Uterus (tissue), 4 donors: ENCODE results near the gene PCDH10. TPM values are rescaled to one million over a fixed set of nuclear protein-coding genes. Genes with fewer than 3 reads are reported as not detected.

ENCODE experiments used
- DNase-seq, 2 donors: peaks; one replicate each; pipeline ENCODE4 v3.0.0-alpha.2; 2019 to 2020
- H3K27ac ChIP-seq, 2 donors: fragments of 200-600 bp; sonication (generic); 1 replicate in 1 of 2; 2 replicates in 1 of 2; pipeline ENCODE4 v1.5.1; 2016 to 2018
- H3K27me3 ChIP-seq, 2 donors: fragments of 200-600 bp; sonication (generic); one replicate each; pipeline ENCODE4 v1.5.1; 2018 to 2019; ENCODE audit warnings: control low read depth in 1 of 2
- H3K36me3 ChIP-seq, 2 donors: fragments of 200-600 bp; sonication (generic); one replicate each; pipeline ENCODE4 v1.5.1; 2019; ENCODE audit warnings: control low read depth in 1 of 2
- H3K4me1 ChIP-seq, 2 donors: fragments of 200-600 bp; sonication (generic); one replicate each; pipeline ENCODE4 v1.5.1; 2018 to 2019; ENCODE audit warnings: control low read depth in 1 of 2
- H3K4me3 ChIP-seq, 2 donors: fragments of 200-600 bp; sonication (generic); 1 replicate in 1 of 2; 2 replicates in 1 of 2; pipeline ENCODE4 v1.5.1; 2018 to 2019; ENCODE audit warnings: mild to moderate bottlenecking in 1 of 2
- H3K9me3 ChIP-seq, 2 donors: fragments of 200-600 bp; sonication (generic); one replicate each; pipeline ENCODE4 v1.5.1; 2019; ENCODE audit warnings: control low read depth in 1 of 2
- POLR2A ChIP-seq, 2 donors: fragments of 450-650 bp; IDR thresholded peaks; one replicate each; pipeline ENCODE4 v1.6.1; 2016; ENCODE audit warnings: antibody characterized with exemption in 2 of 2, mild to moderate bottlenecking in 1 of 2, moderate library complexity in 1 of 2
- intact Hi-C: fragments of 100-400 bp; cut with DNase I; formaldehyde crosslinking; loops from one replicate; pipeline ENCODE4 v1.15.1; 2023; ENCODE audit warnings: low total_unique reads
- total RNA-seq, 4 donors: library from RNA; depleted of rRNA in 3 of 4; stranded (reverse); fragments of >200 nt in 3 of 4; gene quantifications; one replicate each; pipeline versions ENCODE4 v1.1.0 to v1.2.4, GENCODE V29; 2014 to 2023
- TF ChIP-seq, protein P1 (sequence below), 4 experiments: fragments of 200-600 bp in 2 of 4; fragments of 450-650 bp in 2 of 4; sonication (generic) in 2 of 4; IDR thresholded peaks; one replicate each; pipeline ENCODE4 v1.5.1; 2016 to 2019; ENCODE audit warnings: antibody characterized with exemption in 4 of 4, mild to moderate bottlenecking in 2 of 4, moderate library complexity in 1 of 4
- donor health status: DM: yes; HTN: yes; CAD: no.

Gene PCDH10
- total RNA-seq, 4 donors from 2014 or later = 0.29 to 19.6 (median 3.1) TPM; not detected in 1

DNA sequence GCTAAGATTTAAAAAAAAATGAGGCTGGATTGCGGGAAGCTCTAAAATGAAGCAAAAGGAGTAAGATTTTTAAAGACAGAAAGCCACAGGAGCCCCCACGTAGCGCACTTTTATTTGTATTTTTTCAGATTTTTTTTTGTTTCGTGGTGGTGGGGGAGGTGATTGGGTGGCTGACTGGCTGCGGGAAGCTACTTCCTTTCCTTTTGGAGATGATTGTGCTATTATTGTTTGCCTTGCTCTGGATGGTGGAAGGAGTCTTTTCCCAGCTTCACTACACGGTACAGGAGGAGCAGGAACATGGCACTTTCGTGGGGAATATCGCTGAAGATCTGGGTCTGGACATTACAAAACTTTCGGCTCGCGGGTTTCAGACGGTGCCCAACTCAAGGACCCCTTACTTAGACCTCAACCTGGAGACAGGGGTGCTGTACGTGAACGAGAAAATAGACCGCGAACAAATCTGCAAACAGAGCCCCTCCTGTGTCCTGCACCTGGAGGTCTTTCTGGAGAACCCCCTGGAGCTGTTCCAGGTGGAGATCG is 908 bp downstream of the PCDH10 start:
- intact Hi-C loops = no loop called here
- Histone ChIP-seq H3K27me3 (peaks cover 0 to 24% of the 10 kb centered on the region in 2 donors), H3K36me3 (no peaks in the 10 kb centered on the region), H3K27ac (no peak overlapping the region), H3K9me3 (no peaks in the 10 kb centered on the region), H3K4me1 (peaks cover 0 to 19% of the 10 kb centered on the region in 2 donors), H3K4me3 (peak overlapping the region; percentile 32 to 43)
- no peak for DNase-seq
- no peak for TF ChIP-seq POLR2A (IDR thresholded peaks at IDR 0.05)
- TF ChIP-seq, protein P1, sequence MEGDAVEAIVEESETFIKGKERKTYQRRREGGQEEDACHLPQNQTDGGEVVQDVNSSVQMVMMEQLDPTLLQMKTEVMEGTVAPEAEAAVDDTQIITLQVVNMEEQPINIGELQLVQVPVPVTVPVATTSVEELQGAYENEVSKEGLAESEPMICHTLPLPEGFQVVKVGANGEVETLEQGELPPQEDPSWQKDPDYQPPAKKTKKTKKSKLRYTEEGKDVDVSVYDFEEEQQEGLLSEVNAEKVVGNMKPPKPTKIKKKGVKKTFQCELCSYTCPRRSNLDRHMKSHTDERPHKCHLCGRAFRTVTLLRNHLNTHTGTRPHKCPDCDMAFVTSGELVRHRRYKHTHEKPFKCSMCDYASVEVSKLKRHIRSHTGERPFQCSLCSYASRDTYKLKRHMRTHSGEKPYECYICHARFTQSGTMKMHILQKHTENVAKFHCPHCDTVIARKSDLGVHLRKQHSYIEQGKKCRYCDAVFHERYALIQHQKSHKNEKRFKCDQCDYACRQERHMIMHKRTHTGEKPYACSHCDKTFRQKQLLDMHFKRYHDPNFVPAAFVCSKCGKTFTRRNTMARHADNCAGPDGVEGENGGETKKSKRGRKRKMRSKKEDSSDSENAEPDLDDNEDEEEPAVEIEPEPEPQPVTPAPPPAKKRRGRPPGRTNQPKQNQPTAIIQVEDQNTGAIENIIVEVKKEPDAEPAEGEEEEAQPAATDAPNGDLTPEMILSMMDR (IDR thresholded peaks at IDR 0.05) = no peak

DNA sequence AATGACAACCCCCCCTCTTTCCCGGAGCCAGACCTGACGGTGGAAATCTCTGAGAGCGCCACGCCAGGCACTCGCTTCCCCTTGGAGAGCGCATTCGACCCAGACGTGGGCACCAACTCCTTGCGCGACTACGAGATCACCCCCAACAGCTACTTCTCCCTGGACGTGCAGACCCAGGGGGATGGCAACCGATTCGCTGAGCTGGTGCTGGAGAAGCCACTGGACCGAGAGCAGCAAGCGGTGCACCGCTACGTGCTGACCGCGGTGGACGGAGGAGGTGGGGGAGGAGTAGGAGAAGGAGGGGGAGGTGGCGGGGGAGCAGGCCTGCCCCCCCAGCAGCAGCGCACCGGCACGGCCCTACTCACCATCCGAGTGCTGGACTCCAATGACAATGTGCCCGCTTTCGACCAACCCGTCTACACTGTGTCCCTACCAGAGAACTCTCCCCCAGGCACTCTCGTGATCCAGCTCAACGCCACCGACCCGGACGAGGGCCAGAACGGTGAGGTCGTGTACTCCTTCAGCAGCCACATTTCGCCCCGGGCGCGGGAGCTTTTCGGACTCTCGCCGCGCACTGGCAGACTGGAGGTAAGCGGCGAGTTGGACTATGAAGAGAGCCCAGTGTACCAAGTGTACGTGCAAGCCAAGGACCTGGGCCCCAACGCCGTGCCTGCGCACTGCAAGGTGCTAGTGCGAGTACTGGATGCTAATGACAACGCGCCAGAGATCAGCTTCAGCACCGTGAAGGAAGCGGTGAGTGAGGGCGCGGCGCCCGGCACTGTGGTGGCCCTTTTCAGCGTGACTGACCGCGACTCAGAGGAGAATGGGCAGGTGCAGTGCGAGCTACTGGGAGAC is 1.6 kb downstream of the PCDH10 start:
- no peak for TF ChIP-seq POLR2A (IDR thresholded peaks at IDR 0.05)
- TF ChIP-seq, protein P1 (IDR thresholded peaks at IDR 0.05) = no peak
- no peaks in the 10 kb centered on the region for H3K9me3 ChIP-seq
- no peak overlapping the region for H3K27ac ChIP-seq
- intact Hi-C loops = no loop called here
- H3K36me3 ChIP-seq = no peaks in the 10 kb centered on the region
- H3K4me1 ChIP-seq = peaks cover 0 to 19% of the 10 kb centered on the region in 2 donors
- peak overlapping the region; percentile 7 to 43 for H3K4me3 ChIP-seq
- peaks cover 0 to 23% of the 10 kb centered on the region in 2 donors for H3K27me3 ChIP-seq
- DNase-seq = peak in 1 of 2 donors; percentile 19

DNA sequence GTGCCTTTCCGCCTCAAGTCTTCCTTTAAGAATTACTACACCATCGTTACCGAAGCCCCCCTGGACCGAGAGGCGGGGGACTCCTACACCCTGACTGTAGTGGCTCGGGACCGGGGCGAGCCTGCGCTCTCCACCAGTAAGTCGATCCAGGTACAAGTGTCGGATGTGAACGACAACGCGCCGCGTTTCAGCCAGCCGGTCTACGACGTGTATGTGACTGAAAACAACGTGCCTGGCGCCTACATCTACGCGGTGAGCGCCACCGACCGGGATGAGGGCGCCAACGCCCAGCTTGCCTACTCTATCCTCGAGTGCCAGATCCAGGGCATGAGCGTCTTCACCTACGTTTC is 2.2 kb downstream of the PCDH10 start:
- TF ChIP-seq, protein P1 (IDR thresholded peaks at IDR 0.05) = no peak
- no peak for TF ChIP-seq POLR2A (IDR thresholded peaks at IDR 0.05)
- DNase-seq = no peak
- Histone ChIP-seq H3K9me3 (no peaks in the 10 kb centered on the region), H3K4me3 (peak overlapping the region in 1 of 2 donors; percentile 43), H3K27ac (no peak overlapping the region), H3K4me1 (peaks cover 0 to 19% of the 10 kb centered on the region in 2 donors), H3K36me3 (no peaks in the 10 kb centered on the region), H3K27me3 (peaks cover 0 to 23% of the 10 kb centered on the region in 2 donors)
- intact Hi-C loops = no loop called here

DNA sequence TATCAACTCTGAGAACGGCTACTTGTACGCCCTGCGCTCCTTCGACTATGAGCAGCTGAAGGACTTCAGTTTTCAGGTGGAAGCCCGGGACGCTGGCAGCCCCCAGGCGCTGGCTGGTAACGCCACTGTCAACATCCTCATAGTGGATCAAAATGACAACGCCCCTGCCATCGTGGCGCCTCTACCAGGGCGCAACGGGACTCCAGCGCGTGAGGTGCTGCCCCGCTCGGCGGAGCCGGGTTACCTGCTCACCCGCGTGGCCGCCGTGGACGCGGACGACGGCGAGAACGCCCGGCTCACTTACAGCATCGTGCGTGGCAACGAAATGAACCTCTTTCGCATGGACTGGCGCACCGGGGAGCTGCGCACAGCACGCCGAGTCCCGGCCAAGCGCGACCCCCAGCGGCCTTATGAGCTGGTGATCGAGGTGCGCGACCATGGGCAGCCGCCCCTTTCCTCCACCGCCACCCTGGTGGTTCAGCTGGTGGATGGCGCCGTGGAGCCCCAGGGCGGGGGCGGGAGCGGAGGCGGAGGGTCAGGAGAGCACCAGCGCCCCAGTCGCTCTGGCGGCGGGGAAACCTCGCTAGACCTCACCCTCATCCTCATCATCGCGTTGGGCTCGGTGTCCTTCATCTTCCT is 2.7 kb downstream of the PCDH10 start:
- H3K4me3 ChIP-seq = peak overlapping the region; percentile 16 to 43
- H3K4me1 ChIP-seq = peaks cover 0 to 19% of the 10 kb centered on the region in 2 donors
- peaks cover 0 to 27% of the 10 kb centered on the region in 2 donors for H3K27me3 ChIP-seq
- TF ChIP-seq, protein P1 (IDR thresholded peaks at IDR 0.05) = no peak
- no peak for TF ChIP-seq POLR2A (IDR thresholded peaks at IDR 0.05)
- no peak overlapping the region for H3K27ac ChIP-seq
- no peaks in the 10 kb centered on the region for H3K36me3 ChIP-seq
- no peak for DNase-seq
- intact Hi-C loops = no loop called here
- no peaks in the 10 kb centered on the region for H3K9me3 ChIP-seq
